Ovary (tissue), 3 donors: ENCODE results near the gene SUMF1.

ENCODE experiments used
- CTCF ChIP-seq, 3 donors: fragments of 450-650 bp in 2 of 3; fragments of 200-600 bp in 1 of 3; IDR thresholded peaks; one replicate each; pipeline versions ENCODE4 v1.5.1 to v1.8.0; 2016 to 2022; ENCODE audit warnings: antibody characterized with exemption in 3 of 3, mild to moderate bottlenecking in 1 of 3
- EP300 ChIP-seq: sonication (generic); formaldehyde crosslinking; IDR thresholded peaks from one replicate; pipeline ENCODE4 v1.6.1; 2017; ENCODE audit warnings: antibody characterized with exemption
- POLR2A ChIP-seq: fragments of 450-650 bp; IDR thresholded peaks from one replicate; pipeline ENCODE4 v1.6.1; 2017; ENCODE audit warnings: antibody characterized with exemption, mild to moderate bottlenecking, moderate library complexity
- donor health status: DM: no; HTN: no; CAD: no.

- no peak for TF ChIP-seq CTCF (IDR thresholded peaks at IDR 0.05)
- no peak for TF ChIP-seq POLR2A
- no peak for TF ChIP-seq EP300
Measured at GRCh38 chr3:4408958-4409357, 58.1 kb downstream of the SUMF1 start.
